ENCODE measurements around the gene MAU2. TPM values are rescaled to one million over a fixed set of nuclear protein-coding genes. Genes with fewer than 3 reads are reported as not detected.

MAU2 gene
- total RNA-seq (146 TPM), polyA plus RNA-seq (10 to 100 TPM; 16.5 to 20.6 (median 18.8) TPM)

DNA sequence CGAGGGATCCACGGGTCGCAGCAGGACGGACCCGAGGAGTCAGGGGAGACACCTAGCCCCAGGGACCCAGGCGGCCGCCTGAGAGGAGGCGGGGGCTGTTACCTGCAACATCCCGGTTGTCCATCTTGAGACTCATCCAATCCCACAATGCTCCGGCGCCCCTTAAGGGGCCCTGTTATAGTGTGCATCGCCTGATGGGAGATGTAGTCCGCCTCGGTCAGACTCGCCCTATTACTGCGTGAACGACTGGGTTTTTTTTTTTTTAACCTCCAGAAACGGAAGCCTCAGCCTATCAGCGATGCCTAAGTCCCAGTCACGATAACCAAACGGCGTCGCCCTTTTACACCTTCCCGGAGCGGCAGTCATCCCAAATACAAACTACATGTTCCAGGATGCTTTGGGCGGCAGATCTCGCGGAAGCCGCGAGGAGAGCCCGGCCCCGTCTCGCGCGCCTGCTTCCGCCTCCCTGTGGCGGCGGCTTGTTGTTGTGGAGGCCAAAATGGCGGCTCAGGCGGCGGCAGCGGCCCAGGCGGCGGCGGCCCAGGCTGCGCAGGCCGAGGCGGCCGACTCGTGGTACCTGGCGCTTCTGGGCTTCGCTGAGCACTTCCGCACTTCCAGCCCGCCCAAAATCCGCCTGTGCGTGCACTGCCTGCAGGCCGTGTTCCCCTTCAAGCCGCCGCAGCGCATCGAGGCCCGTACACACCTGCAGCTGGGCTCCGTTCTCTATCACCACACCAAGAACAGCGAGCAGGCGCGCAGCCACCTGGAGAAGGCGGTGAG lies at the start of gene MAU2, which contains the start of gene SUGP1:
Gene MAU2 (plus strand): TSS at position 469 of the 780 bp plus-strand sequence. CDS start 31 bp downstream, at position 500.
Gene SUGP1 (minus strand): TSS at position 149 of the 780 bp plus-strand sequence. CDS start 13 bp downstream, at position 136.
- Mint-ChIP-seq H3K9me3 (no peaks in the 10 kb centered on the region), H3K4me1 (peaks cover 12 to 60% (median 23%) of the 10 kb centered on the region in 4 donors), H3K4me3 (peak within 1 kb of the TSS; percentile 94 to 99 (median 98)), H3K27ac (peak within 1 kb of the TSS; percentile 98 to 99 (median 99)), H3K27me3 (no peaks in the 10 kb centered on the region), H3K36me3 (peaks cover 23% of the 10 kb centered on the region)
- H3K4me3 ChIP-seq (ENCODE audit: low read depth, low read length), result peak within 1 kb of the TSS; percentile 91
- peak; percentile 89 to 96 (median 94) for DNase-seq
- H3K27ac ChIP-seq (ENCODE audit: insufficient read depth, low read length, poor library complexity, severe bottlenecking), result peak within 1 kb of the TSS; percentile 87
- H3K36me3 ChIP-seq (ENCODE audit: control insufficient read depth, insufficient read depth, low read length), result peaks cover 32% of the 10 kb centered on the region
- H3K4me1 ChIP-seq (ENCODE audit: control insufficient read depth, insufficient read depth, low read length, poor library complexity, severe bottlenecking), result peaks cover 40% of the 10 kb centered on the region
- no peaks in the 10 kb centered on the region for H3K27me3 ChIP-seq (ENCODE audit: control insufficient read depth, insufficient read depth, low read length)
- H3K9me3 ChIP-seq (ENCODE audit: control insufficient read depth in 2 of 2, low read length in 2 of 2), result no peaks in the 10 kb centered on the region
- peak; percentile 90 to 92 for ATAC-seq (ENCODE audit: low read depth in 2 of 2)

GRCh38 chr19:19271828-19272599 lies 48.6 kb upstream of the MAU2 start:
- H3K4me3 ChIP-seq (ENCODE audit: low read depth, low read length), result no peak overlapping the region
- Mint-ChIP-seq H3K4me3 (peak overlapping the region in 1 of 4 donors; percentile 19), H3K36me3 (peaks cover 7% of the 10 kb centered on the region), H3K27me3 (peaks cover 17% of the 10 kb centered on the region), H3K27ac (no peak overlapping the region), H3K4me1 (peaks cover 0 to 18% (median 2%) of the 10 kb centered on the region in 4 donors), H3K9me3 (no peaks in the 10 kb centered on the region)
- no peak for ATAC-seq (ENCODE audit: low read depth in 2 of 2)
- H3K27ac ChIP-seq (ENCODE audit: insufficient read depth, low read length, poor library complexity, severe bottlenecking), result no peak overlapping the region
- H3K4me1 ChIP-seq (ENCODE audit: control insufficient read depth, insufficient read depth, low read length, poor library complexity, severe bottlenecking), result no peaks in the 10 kb centered on the region
- peaks cover 14% of the 10 kb centered on the region for H3K36me3 ChIP-seq (ENCODE audit: control insufficient read depth, insufficient read depth, low read length)
- no peak for DNase-seq
- no peaks in the 10 kb centered on the region for H3K9me3 ChIP-seq (ENCODE audit: control insufficient read depth in 2 of 2, low read length in 2 of 2)
- H3K27me3 ChIP-seq (ENCODE audit: control insufficient read depth, insufficient read depth, low read length), result no peaks in the 10 kb centered on the region

DNA sequence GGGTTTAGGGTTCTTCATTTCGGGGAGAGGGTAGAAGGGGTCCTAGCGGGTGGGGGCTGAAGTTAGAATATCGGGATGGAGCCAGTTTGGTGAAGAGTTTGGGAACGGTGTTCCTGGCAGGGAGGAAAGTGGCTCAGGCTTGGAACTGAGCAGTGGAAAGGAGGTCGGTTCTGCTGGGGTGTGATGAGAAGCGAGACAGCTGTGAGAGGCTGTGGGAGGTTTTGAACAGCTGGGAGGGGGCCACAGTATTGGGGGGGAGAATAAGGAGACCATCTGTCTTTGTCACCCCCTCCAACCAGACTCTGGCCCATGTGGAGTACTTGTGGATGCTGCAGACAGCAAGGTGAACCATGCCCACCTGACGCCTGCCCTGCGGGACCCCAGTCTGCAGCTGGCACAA lies 46.5 kb upstream of the MAU2 start:
- H3K4me3 ChIP-seq (ENCODE audit: low read depth, low read length), result no peak overlapping the region
- no peak for DNase-seq
- Mint-ChIP-seq H3K9me3 (no peaks in the 10 kb centered on the region), H3K36me3 (peaks cover 14% of the 10 kb centered on the region), H3K4me1 (peaks cover 0 to 18% (median 2%) of the 10 kb centered on the region in 4 donors), H3K27ac (no peak overlapping the region), H3K4me3 (no peak overlapping the region), H3K27me3 (peaks cover 16% of the 10 kb centered on the region)
- no peaks in the 10 kb centered on the region for H3K27me3 ChIP-seq (ENCODE audit: control insufficient read depth, insufficient read depth, low read length)
- no peaks in the 10 kb centered on the region for H3K4me1 ChIP-seq (ENCODE audit: control insufficient read depth, insufficient read depth, low read length, poor library complexity, severe bottlenecking)
- peaks cover 34% of the 10 kb centered on the region for H3K36me3 ChIP-seq (ENCODE audit: control insufficient read depth, insufficient read depth, low read length)
- H3K27ac ChIP-seq (ENCODE audit: insufficient read depth, low read length, poor library complexity, severe bottlenecking), result no peak overlapping the region
- ATAC-seq (ENCODE audit: low read depth in 2 of 2), result no peak
- H3K9me3 ChIP-seq (ENCODE audit: control insufficient read depth in 2 of 2, low read length in 2 of 2), result no peaks in the 10 kb centered on the region

DNA sequence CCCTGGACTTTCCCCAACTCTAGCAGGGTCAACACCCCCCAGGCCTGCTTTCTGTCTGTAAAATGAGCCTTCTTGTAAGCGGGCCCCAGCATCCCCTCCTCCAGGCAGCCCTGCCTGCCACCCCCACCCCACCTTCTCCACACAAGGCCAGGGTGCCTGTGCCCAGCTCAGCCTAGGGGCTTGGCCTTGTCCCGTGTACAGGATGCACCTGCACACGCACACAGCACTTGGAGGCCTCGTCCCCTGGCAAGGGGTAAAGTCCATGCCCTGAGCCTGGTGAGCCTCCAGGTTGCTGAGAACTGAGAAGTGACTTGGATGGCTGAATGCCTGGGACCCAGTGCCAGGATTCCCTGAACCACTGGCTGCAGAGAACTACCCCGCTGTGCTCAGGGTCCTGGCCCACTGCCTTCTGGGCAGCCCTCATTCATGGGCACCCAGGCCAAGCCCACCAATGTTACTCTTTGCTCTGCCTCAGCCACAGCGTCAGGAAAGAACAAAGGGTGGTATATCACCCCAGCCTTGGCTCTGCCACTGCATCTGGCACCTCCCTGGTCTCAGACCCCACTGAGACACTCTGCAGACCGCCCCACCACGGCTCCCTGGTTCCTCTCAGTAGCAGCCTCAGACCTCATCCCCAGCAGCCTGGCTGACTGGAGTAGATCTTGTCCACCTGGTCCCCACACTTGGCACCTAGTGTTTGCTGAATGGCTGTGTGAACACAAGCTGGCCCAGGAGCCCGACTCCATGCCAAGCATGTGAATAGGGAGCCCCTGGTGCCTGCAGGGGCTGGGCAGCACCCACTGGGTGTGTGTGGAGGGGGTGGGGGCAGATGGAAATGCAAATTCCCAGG lies 45.7 kb upstream of the MAU2 start:
- peaks cover 14% of the 10 kb centered on the region for H3K36me3 Mint-ChIP-seq
- DNase-seq, result no peak
- no peak overlapping the region for H3K27ac Mint-ChIP-seq
- Histone ChIP-seq H3K27me3 (ENCODE audit: control insufficient read depth, insufficient read depth, low read length) (no peaks in the 10 kb centered on the region), H3K27ac (ENCODE audit: insufficient read depth, low read length, poor library complexity, severe bottlenecking) (no peak overlapping the region), H3K4me1 (ENCODE audit: control insufficient read depth, insufficient read depth, low read length, poor library complexity, severe bottlenecking) (no peaks in the 10 kb centered on the region), H3K4me3 (ENCODE audit: low read depth, low read length) (no peak overlapping the region), H3K9me3 (ENCODE audit: control insufficient read depth in 2 of 2, low read length in 2 of 2) (no peaks in the 10 kb centered on the region), H3K36me3 (ENCODE audit: control insufficient read depth, insufficient read depth, low read length) (peaks cover 42% of the 10 kb centered on the region)
- ATAC-seq (ENCODE audit: low read depth in 2 of 2), result no peak
- no peak overlapping the region for H3K4me3 Mint-ChIP-seq
- H3K9me3 Mint-ChIP-seq, result no peaks in the 10 kb centered on the region
- H3K27me3 Mint-ChIP-seq, result peaks cover 13% of the 10 kb centered on the region
- peaks cover 0 to 18% (median 2%) of the 10 kb centered on the region in 4 donors for H3K4me1 Mint-ChIP-seq

GRCh38 chr19:19276386-19276785 lies 44.2 kb upstream of the MAU2 start:
- Histone ChIP-seq H3K4me3 (ENCODE audit: low read depth, low read length) (no peak overlapping the region), H3K9me3 (ENCODE audit: control insufficient read depth in 2 of 2, low read length in 2 of 2) (no peaks in the 10 kb centered on the region), H3K27ac (ENCODE audit: insufficient read depth, low read length, poor library complexity, severe bottlenecking) (no peak overlapping the region), H3K36me3 (ENCODE audit: control insufficient read depth, insufficient read depth, low read length) (peaks cover 55% of the 10 kb centered on the region), H3K4me1 (ENCODE audit: control insufficient read depth, insufficient read depth, low read length, poor library complexity, severe bottlenecking) (no peaks in the 10 kb centered on the region), H3K27me3 (ENCODE audit: control insufficient read depth, insufficient read depth, low read length) (no peaks in the 10 kb centered on the region)
- Mint-ChIP-seq H3K4me3 (no peak overlapping the region), H3K27me3 (peaks cover 13% of the 10 kb centered on the region), H3K4me1 (peaks cover 0 to 18% (median 2%) of the 10 kb centered on the region in 4 donors), H3K27ac (no peak overlapping the region), H3K9me3 (no peaks in the 10 kb centered on the region), H3K36me3 (peaks cover 19% of the 10 kb centered on the region)
- DNase-seq (no peak), ATAC-seq (ENCODE audit: low read depth in 2 of 2) (no peak)

DNA sequence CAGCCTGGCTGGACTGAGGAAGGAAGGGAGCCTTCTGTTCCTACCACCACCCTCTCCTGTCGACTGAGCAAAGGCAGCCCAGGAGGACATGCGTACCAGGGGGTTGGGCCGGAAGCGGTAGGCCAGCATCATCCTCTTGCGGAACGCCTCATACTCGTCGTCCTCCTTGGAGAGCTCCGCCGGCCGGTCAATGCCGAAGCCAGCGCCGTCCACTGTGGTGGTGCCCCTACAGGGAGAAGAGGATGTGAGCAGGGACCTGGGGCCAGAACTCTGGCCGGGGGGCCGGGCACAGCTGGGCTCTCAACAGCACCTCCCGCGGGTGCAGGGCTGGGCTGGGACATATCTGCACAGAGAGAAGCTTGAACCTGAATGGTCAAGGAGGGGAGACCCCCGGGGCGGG lies 43.8 kb upstream of the MAU2 start:
- peaks cover 0 to 18% (median 2%) of the 10 kb centered on the region in 4 donors for H3K4me1 Mint-ChIP-seq
- H3K36me3 Mint-ChIP-seq, result peaks cover 19% of the 10 kb centered on the region
- Histone ChIP-seq H3K27ac (ENCODE audit: insufficient read depth, low read length, poor library complexity, severe bottlenecking) (no peak overlapping the region), H3K4me3 (ENCODE audit: low read depth, low read length) (no peak overlapping the region), H3K4me1 (ENCODE audit: control insufficient read depth, insufficient read depth, low read length, poor library complexity, severe bottlenecking) (no peaks in the 10 kb centered on the region), H3K27me3 (ENCODE audit: control insufficient read depth, insufficient read depth, low read length) (no peaks in the 10 kb centered on the region), H3K9me3 (ENCODE audit: control insufficient read depth in 2 of 2, low read length in 2 of 2) (no peaks in the 10 kb centered on the region), H3K36me3 (ENCODE audit: control insufficient read depth, insufficient read depth, low read length) (peaks cover 60% of the 10 kb centered on the region)
- H3K27ac Mint-ChIP-seq, result peak overlapping the region in 1 of 3 donors; percentile 26
- ATAC-seq (ENCODE audit: low read depth in 2 of 2) (no peak), DNase-seq (no peak)
- no peak overlapping the region for H3K4me3 Mint-ChIP-seq
- H3K9me3 Mint-ChIP-seq, result no peaks in the 10 kb centered on the region
- peaks cover 12% of the 10 kb centered on the region for H3K27me3 Mint-ChIP-seq

DNA sequence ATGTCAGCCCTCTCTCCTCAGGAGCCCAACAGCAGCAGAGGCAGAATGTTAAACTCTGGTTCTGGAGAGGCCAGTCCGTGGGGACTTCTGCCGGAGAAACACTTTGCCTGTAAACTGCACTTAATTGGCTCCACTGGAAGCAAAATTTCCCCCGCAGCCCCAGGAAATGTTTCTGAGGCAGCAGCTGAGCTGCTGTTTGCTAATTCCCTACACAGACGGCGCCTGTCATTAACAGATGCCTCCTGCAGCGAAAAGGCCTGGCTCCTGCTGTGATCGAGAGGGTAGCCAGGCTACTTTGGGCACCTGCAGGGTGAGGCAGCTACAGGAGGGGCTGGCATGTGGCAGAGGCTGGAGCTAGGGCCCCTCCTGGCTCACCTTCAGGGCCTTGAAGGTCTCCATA lies 42.3 kb upstream of the MAU2 start:
- ATAC-seq (ENCODE audit: low read depth in 2 of 2) (no peak), DNase-seq (no peak)
- no peak overlapping the region for H3K4me3 ChIP-seq (ENCODE audit: low read depth, low read length)
- Mint-ChIP-seq H3K9me3 (no peaks in the 10 kb centered on the region), H3K36me3 (peaks cover 23% of the 10 kb centered on the region), H3K27me3 (peaks cover 6% of the 10 kb centered on the region), H3K27ac (no peak overlapping the region), H3K4me1 (peaks cover 0 to 10% (median 2%) of the 10 kb centered on the region in 4 donors), H3K4me3 (no peak overlapping the region)
- no peak overlapping the region for H3K27ac ChIP-seq (ENCODE audit: insufficient read depth, low read length, poor library complexity, severe bottlenecking)
- no peaks in the 10 kb centered on the region for H3K4me1 ChIP-seq (ENCODE audit: control insufficient read depth, insufficient read depth, low read length, poor library complexity, severe bottlenecking)
- H3K27me3 ChIP-seq (ENCODE audit: control insufficient read depth, insufficient read depth, low read length), result no peaks in the 10 kb centered on the region
- peaks cover 64% of the 10 kb centered on the region for H3K36me3 ChIP-seq (ENCODE audit: control insufficient read depth, insufficient read depth, low read length)
- H3K9me3 ChIP-seq (ENCODE audit: control insufficient read depth in 2 of 2, low read length in 2 of 2), result no peaks in the 10 kb centered on the region

Measured in CD4-positive, CD25-positive, alpha-beta regulatory T cell (primary cell).